ENCODE measurements around the gene PLCH2.

DNA sequence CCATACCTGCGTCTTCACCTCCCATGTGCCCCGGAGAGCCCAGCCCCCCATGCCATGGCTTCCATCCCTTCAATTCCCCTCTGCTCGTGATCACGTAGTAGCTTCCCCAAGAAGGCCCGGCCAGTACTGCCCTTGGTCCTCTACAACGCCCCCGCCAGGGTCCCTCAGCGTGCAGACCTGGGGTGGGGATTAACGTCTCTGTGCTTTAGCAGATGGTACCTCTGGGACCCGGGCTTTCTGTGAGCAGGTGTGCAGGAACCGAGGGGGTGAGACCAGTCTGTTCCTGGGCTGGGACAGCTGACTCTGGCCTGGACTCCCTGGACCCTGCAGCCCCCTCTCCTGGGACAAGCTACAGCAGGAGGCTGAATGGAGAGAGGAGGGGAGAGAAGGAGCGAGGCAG, 1.2 kb downstream of the PLCH2 start:
- no peak for TF ChIP-seq POLR2A (IDR thresholded peaks at IDR 0.05)
- TF ChIP-seq, protein P1, sequence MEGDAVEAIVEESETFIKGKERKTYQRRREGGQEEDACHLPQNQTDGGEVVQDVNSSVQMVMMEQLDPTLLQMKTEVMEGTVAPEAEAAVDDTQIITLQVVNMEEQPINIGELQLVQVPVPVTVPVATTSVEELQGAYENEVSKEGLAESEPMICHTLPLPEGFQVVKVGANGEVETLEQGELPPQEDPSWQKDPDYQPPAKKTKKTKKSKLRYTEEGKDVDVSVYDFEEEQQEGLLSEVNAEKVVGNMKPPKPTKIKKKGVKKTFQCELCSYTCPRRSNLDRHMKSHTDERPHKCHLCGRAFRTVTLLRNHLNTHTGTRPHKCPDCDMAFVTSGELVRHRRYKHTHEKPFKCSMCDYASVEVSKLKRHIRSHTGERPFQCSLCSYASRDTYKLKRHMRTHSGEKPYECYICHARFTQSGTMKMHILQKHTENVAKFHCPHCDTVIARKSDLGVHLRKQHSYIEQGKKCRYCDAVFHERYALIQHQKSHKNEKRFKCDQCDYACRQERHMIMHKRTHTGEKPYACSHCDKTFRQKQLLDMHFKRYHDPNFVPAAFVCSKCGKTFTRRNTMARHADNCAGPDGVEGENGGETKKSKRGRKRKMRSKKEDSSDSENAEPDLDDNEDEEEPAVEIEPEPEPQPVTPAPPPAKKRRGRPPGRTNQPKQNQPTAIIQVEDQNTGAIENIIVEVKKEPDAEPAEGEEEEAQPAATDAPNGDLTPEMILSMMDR (IDR thresholded peaks at IDR 0.05): no peak

Data from body of pancreas (tissue), 4 donors.